NCI-H526 treated with DMSO at 0.1 percent for 48 hours (cell line): ENCODE data around the gene PGLYRP2.
A peak's percentile ranks its signal among the peaks of the same experiment; 100 is the strongest.

ENCODE experiments used
- DNase-seq: peaks from one replicate; lab custom pipeline; 2025; lab: John Stamatoyannopoulos, UW

The PGLYRP2 gene

GRCh38 chr19:15456441-15456840 lies 22.9 kb downstream of the PGLYRP2 start:
- DNase-seq = no peak

GRCh38 chr19:15455996-15456395 lies 23.3 kb downstream of the PGLYRP2 start:
- DNase-seq = no peak

- no peak for DNase-seq
Measured at GRCh38 chr19:15453906-15454860, 25.1 kb downstream of the PGLYRP2 start.

GRCh38 chr19:15453091-15453578 lies 26.2 kb downstream of the PGLYRP2 start:
- no peak for DNase-seq

GRCh38 chr19:15452111-15453047 lies 26.9 kb downstream of the PGLYRP2 start:
- DNase-seq = peak; percentile 41

DNA sequence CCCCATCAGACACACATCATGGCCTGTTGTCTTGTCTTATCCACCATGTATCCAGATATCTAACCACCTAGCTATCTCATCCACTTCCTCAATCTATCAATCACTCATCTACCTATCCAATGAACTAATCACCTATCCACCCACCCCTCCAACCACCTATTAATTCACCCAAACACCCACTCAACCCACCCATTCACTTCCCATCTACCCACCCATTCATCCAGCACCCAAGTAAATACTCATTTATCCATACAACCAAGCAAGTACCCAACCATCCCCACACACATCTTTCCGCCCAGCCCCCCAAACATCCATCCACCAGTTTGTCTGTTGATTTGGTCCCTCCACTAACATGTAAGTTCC lies 28.8 kb downstream of the PGLYRP2 start:
- no peak for DNase-seq

GRCh38 chr19:15449620-15450527 lies 29.4 kb downstream of the PGLYRP2 start, which contains the start of gene WIZ:
Gene WIZ (minus strand): TSS chr19:15449956. CDS start chr19:15448307, 1,649 bp downstream.
- no peak for DNase-seq

GRCh38 chr19:15448778-15449619 lies 30.3 kb downstream of the PGLYRP2 start:
- DNase-seq = no peak

DNA sequence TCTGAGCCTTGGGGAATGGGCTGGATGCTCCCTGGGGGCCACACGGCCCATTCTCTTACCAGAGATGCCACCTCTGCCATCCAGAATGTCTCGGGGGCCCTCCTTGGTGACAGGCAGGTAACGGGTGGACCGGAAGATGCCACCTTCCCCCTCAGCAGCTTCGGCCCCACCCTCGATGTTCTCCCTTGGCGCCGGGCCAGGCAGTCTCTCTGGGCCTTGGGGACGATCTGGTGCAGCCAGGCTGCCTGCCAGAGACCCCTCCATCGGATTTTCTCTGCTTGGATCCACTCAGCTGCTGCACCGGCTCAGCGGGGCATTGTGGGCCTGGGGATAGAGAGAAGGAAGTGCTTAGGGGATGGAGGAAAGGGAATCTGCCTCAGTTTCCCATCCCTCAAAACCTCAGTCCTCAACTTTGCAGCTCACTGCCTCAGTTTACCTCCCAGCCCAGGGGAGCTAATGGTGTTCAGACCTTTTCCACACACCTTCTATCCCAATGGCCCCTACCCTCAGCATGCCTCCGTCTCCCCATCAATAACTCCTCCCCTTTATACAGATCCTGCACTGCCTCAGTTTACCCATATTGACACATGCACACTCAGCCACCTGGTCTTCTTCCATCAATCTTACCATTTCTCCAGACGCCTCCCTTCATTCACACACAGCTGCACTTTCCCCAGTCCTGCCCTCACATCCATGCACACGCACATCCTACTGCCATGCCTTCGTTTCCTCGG lies 31.1 kb downstream of the PGLYRP2 start:
- DNase-seq = no peak

GRCh38 chr19:15447057-15447456 lies 32.2 kb downstream of the PGLYRP2 start:
- no peak for DNase-seq

DNA sequence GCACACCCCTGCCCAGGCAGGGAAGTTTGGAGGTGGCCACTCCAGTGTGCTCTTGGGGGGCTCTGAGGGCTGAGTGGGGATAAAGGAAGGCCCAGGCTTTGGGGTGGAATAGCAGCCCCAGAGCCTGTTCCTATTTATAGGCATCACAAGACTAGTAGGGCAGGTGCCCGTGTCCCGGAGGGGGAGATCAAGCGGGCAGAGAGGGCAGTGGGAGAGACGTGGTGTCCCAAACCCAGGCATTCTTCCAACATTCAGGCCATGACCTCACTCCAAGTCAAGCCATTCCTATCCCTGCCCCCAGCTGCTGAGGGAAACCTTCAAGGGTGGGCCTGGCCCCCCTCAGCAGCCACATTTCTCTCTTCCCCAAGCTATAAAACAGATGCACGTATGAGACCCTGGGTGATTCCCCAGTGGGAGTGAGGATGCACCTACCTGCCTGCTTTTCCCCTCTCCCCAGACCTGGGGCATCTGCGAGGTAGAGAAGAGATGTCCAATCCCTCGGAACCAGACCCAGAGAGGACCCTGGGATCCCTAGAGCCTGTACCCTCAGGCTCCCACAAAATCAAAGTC lies 33.4 kb downstream of the PGLYRP2 start:
- no peak for DNase-seq

DNA sequence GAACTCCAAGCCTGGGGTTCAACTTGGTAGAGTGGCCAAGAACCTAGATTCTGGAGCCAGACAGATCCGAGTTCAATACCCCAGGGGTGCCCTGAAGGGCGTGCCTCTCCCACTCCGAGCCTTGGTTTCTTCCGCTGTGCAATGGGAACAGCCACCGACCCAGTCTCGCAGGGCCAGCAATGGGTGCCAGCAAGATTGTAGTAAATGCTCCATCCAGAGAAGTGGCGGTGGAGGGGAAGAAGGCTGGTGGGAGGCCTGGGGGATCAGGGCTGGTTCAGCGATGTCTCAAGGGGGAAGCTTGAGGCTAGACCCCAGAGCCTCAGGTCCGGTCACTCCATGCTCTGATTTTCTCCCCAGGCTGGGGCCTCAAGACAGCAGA lies 34.1 kb downstream of the PGLYRP2 start:
- no peak for DNase-seq

DNA sequence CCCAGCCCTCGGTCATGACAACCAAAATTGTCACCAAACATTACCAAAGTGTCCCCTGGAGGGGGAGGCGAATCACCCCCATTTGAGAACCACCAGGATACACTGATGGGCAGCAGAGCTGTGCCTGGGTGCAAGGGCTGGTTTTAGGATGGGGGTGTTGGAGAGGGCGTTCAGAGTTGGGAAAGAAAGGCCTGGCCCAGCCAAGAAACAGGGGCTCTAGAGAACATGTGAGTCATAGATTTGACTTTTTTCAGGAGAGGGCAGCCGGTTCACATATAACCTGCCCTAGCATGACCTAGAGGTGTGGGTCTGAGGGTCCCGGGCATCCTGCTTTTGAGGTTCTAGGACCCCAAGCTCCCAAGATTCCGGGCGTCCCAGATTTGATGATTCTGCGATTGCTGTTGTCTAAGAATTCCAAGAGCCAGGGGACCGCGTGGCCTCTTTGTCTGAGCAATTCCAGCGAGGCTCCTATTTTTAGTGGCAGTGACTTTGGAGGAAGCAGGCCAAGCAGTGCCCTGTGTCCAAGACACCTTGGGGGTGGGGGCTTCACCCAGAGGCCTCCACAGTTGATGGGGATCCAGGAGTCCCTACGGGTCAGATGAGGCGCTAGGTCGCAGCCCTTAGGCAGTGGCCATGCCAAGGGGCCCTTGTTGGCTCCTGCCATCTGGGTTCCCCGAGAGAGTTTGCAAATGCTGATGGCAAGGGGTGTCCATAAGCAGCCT lies 34.6 kb downstream of the PGLYRP2 start:
- no peak for DNase-seq

DNA sequence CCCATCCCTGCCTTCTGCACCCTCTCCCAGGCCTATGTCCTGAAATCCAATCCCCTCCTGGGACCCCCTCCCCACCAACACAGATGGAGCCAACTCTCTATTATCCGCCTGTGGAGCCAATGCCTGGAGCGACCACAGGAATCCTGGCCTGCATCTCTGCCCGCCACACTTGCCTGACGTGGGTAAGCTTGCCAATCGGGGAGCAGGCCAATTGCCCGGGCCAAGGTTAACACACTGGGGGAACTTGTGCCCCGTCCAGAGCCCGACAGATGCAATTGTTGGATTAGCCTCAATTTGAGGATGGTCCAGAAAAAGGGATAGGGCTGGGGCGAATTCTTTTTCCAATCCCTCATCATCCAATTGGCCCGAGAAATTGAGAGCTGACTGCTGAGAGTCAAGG lies 35.5 kb downstream of the PGLYRP2 start:
- no peak for DNase-seq

DNA sequence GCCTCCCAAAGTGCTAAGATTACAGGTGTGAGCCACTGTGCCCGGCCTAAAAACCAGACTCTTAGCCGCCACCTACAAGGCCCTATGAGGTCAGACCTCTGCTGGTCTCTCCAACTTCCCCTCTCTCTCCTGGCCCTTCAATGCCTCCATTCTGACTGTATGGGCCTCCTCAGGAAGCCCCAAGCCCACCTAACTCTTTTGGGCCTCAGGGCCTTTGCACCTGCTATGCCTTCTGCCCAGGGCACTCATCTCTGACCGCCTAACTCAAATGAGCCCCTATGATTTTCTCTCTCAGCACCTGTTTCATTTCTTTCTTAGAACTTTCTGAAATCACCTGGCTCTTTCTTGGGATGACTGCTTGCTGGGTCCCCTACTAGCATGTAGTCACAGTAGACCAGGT lies 36.0 kb downstream of the PGLYRP2 start:
- no peak for DNase-seq

GRCh38 chr19:15442142-15442920 lies 37.0 kb downstream of the PGLYRP2 start:
- DNase-seq = no peak

GRCh38 chr19:15441317-15441716 lies 38.0 kb downstream of the PGLYRP2 start:
- DNase-seq = no peak
